ENCODE results near the gene TSPO.
"Not testable (repeated sequence)": the region's sequence is repeated elsewhere in the genome, so short reads cannot be mapped to it uniquely, and the experiment has no call there.

DNA sequence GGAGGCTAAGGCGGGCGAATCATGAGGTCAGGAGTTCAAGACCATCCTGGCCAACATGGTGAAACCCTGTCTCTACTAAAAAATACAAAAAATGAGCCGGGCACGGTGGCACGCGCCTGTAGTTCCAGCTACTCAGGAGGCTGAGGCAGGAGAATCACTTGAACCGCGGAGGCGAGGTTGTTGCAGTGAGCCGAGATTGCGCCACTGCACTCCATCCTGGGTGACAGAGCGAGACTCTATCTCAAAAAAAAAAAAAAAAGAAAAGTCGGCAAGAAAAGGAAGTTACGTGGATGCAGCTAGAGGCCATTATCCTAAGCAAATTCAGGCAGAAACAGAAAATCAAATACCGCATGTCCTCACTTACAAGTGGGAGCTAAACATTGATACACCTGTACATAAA, 5.0 kb upstream of the TSPO start:
- TF ChIP-seq, protein P1, sequence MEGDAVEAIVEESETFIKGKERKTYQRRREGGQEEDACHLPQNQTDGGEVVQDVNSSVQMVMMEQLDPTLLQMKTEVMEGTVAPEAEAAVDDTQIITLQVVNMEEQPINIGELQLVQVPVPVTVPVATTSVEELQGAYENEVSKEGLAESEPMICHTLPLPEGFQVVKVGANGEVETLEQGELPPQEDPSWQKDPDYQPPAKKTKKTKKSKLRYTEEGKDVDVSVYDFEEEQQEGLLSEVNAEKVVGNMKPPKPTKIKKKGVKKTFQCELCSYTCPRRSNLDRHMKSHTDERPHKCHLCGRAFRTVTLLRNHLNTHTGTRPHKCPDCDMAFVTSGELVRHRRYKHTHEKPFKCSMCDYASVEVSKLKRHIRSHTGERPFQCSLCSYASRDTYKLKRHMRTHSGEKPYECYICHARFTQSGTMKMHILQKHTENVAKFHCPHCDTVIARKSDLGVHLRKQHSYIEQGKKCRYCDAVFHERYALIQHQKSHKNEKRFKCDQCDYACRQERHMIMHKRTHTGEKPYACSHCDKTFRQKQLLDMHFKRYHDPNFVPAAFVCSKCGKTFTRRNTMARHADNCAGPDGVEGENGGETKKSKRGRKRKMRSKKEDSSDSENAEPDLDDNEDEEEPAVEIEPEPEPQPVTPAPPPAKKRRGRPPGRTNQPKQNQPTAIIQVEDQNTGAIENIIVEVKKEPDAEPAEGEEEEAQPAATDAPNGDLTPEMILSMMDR (IDR thresholded peaks at IDR 0.05): not testable (repeated sequence)
- TF ChIP-seq, protein P2, sequence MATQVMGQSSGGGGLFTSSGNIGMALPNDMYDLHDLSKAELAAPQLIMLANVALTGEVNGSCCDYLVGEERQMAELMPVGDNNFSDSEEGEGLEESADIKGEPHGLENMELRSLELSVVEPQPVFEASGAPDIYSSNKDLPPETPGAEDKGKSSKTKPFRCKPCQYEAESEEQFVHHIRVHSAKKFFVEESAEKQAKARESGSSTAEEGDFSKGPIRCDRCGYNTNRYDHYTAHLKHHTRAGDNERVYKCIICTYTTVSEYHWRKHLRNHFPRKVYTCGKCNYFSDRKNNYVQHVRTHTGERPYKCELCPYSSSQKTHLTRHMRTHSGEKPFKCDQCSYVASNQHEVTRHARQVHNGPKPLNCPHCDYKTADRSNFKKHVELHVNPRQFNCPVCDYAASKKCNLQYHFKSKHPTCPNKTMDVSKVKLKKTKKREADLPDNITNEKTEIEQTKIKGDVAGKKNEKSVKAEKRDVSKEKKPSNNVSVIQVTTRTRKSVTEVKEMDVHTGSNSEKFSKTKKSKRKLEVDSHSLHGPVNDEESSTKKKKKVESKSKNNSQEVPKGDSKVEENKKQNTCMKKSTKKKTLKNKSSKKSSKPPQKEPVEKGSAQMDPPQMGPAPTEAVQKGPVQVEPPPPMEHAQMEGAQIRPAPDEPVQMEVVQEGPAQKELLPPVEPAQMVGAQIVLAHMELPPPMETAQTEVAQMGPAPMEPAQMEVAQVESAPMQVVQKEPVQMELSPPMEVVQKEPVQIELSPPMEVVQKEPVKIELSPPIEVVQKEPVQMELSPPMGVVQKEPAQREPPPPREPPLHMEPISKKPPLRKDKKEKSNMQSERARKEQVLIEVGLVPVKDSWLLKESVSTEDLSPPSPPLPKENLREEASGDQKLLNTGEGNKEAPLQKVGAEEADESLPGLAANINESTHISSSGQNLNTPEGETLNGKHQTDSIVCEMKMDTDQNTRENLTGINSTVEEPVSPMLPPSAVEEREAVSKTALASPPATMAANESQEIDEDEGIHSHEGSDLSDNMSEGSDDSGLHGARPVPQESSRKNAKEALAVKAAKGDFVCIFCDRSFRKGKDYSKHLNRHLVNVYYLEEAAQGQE (IDR thresholded peaks at IDR 0.05; ENCODE audit: low read depth, low read length): not testable (repeated sequence)
- not testable (repeated sequence) for TF ChIP-seq MEF2A (IDR thresholded peaks at IDR 0.05; ENCODE audit: borderline replicate concordance, low read depth); FOXM1 (IDR thresholded peaks at IDR 0.05; ENCODE audit: low read depth); YY1 (IDR thresholded peaks at IDR 0.05; ENCODE audit: low read depth); POLR2AphosphoS5 (IDR thresholded peaks at IDR 0.05; ENCODE audit: low read depth, low read length); RAD21 (IDR thresholded peaks at IDR 0.05; ENCODE audit: low read length); EZH2phosphoT487 (IDR thresholded peaks at IDR 0.05; ENCODE audit: borderline replicate concordance, low read depth); NFIC (IDR thresholded peaks at IDR 0.05; ENCODE audit: borderline replicate concordance)
- TF ChIP-seq, protein P3, sequence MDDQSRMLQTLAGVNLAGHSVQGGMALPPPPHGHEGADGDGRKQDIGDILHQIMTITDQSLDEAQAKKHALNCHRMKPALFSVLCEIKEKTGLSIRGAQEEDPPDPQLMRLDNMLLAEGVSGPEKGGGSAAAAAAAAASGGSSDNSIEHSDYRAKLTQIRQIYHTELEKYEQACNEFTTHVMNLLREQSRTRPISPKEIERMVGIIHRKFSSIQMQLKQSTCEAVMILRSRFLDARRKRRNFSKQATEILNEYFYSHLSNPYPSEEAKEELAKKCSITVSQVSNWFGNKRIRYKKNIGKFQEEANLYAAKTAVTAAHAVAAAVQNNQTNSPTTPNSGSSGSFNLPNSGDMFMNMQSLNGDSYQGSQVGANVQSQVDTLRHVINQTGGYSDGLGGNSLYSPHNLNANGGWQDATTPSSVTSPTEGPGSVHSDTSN (IDR thresholded peaks at IDR 0.05): not testable (repeated sequence)
- TF ChIP-seq, protein P4, sequence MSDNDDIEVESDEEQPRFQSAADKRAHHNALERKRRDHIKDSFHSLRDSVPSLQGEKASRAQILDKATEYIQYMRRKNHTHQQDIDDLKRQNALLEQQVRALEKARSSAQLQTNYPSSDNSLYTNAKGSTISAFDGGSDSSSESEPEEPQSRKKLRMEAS (IDR thresholded peaks at IDR 0.05; ENCODE audit: low read depth): not testable (repeated sequence)

Data from SK-N-SH (cell line).